PFSK-1 (cell line): ENCODE measurements around the gene SUSD4.

Source experiments
- FOXP2 ChIP-seq: optimal IDR thresholded peaks from 2 replicates; pipeline ENCODE3; 2011; ENCODE audit warnings: borderline replicate concordance, control low read depth, inconsistent platforms; ENCODE audit not compliant: insufficient read depth; ENCODE audit errors: extremely low read length, extremely low read depth
- POLR2AphosphoS5 ChIP-seq: IDR thresholded peaks from 2 replicates; pipeline ENCODE4 v1.6.1; 2012; ENCODE audit warnings: low read depth, mild to moderate bottlenecking, control low read depth, low read length, moderate library complexity
- SIN3A ChIP-seq: IDR thresholded peaks from 2 replicates; pipeline ENCODE4 v1.6.1; 2012; ENCODE audit warnings: mild to moderate bottlenecking, low read length, moderate library complexity, borderline replicate concordance; ENCODE audit not compliant: insufficient read depth
- TAF1 ChIP-seq: IDR thresholded peaks from 2 replicates; pipeline ENCODE4 v1.6.1; 2012; ENCODE audit warnings: low read length, control low read depth, borderline replicate concordance; ENCODE audit not compliant: insufficient read depth
- TF ChIP-seq, protein P1 (sequence below), 2 experiments: IDR thresholded peaks; 2 replicates each; pipeline versions ENCODE4 v1.6.1 to v1.8.0; 2011 to 2012; ENCODE audit warnings: low read depth in 2 of 2, low read length in 2 of 2, control low read depth in 1 of 2, inconsistent platforms in 1 of 2, mild to moderate bottlenecking in 1 of 2, moderate library complexity in 1 of 2; ENCODE audit not compliant: insufficient read depth in 1 of 2

DNA sequence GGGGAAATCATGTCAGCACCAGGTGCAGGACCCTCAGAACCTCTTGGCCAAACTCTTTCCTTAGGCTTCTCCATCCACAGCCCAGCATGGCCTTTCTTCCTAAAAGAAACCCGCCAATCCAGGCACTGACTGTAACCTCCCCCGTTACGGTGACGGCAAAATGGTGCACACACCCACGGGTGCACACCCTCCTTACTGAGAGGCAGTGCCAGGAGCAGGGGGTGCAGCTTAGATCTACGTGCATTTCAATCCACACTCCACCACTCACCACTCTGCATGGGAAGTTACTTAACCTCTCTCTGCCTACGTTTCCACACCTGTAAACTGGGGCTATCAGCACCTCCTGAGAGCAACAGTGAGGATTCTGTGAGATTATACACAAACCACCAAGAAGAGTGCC lies 31.0 kb downstream of the SUSD4 start:
- TF ChIP-seq, protein P1, sequence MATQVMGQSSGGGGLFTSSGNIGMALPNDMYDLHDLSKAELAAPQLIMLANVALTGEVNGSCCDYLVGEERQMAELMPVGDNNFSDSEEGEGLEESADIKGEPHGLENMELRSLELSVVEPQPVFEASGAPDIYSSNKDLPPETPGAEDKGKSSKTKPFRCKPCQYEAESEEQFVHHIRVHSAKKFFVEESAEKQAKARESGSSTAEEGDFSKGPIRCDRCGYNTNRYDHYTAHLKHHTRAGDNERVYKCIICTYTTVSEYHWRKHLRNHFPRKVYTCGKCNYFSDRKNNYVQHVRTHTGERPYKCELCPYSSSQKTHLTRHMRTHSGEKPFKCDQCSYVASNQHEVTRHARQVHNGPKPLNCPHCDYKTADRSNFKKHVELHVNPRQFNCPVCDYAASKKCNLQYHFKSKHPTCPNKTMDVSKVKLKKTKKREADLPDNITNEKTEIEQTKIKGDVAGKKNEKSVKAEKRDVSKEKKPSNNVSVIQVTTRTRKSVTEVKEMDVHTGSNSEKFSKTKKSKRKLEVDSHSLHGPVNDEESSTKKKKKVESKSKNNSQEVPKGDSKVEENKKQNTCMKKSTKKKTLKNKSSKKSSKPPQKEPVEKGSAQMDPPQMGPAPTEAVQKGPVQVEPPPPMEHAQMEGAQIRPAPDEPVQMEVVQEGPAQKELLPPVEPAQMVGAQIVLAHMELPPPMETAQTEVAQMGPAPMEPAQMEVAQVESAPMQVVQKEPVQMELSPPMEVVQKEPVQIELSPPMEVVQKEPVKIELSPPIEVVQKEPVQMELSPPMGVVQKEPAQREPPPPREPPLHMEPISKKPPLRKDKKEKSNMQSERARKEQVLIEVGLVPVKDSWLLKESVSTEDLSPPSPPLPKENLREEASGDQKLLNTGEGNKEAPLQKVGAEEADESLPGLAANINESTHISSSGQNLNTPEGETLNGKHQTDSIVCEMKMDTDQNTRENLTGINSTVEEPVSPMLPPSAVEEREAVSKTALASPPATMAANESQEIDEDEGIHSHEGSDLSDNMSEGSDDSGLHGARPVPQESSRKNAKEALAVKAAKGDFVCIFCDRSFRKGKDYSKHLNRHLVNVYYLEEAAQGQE (IDR thresholded peaks at IDR 0.05; ENCODE audit: insufficient read depth in 1 of 2, low read depth in 2 of 2, low read length in 2 of 2): no peak
- TF ChIP-seq POLR2AphosphoS5 (no peak), TAF1 (no peak), SIN3A (no peak), FOXP2 (no peak)
